MM.1S (cell line): ENCODE measurements around the gene MMP20.

Source experiments
- DNase-seq: peaks from one replicate; pipeline ENCODE4 v3.0.0-alpha.2; 2015
- H2AFZ ChIP-seq: fragments of 300-600 bp; sonication (generic); 2 replicates; pipeline ENCODE4 v1.6.0; 2016; ENCODE audit warnings: antibody characterized with exemption, low read length
- H3F3A ChIP-seq: fragments of 300-600 bp; sonication (generic); 2 replicates; pipeline ENCODE4 v1.6.1; 2016; ENCODE audit warnings: mild to moderate bottlenecking, antibody characterized with exemption, low read length, moderate library complexity, mixed read lengths; ENCODE audit not compliant: insufficient read depth
- H3K27ac ChIP-seq: fragments of 300-600 bp; sonication (generic); 2 replicates; pipeline ENCODE4 v1.5.1; 2016; ENCODE audit warnings: mild to moderate bottlenecking, low read length
- H3K27me3 ChIP-seq: fragments of 300-600 bp; sonication (generic); replicated peaks from 2 replicates; pipeline ENCODE4 v1.6.0; 2016; ENCODE audit warnings: low read length; ENCODE audit not compliant: insufficient read depth
- H3K36me3 ChIP-seq: fragments of 300-600 bp; sonication (generic); replicated peaks from 2 replicates; pipeline ENCODE4 v1.6.1; 2016; ENCODE audit warnings: mild to moderate bottlenecking, low read length, mixed read lengths; ENCODE audit not compliant: insufficient read depth
- H3K4me1 ChIP-seq: fragments of 300-600 bp; sonication (generic); 2 replicates; pipeline ENCODE4 v1.6.1; 2016; ENCODE audit warnings: low read length, mixed read lengths
- H3K4me2 ChIP-seq: fragments of 300-600 bp; sonication (generic); 2 replicates; pipeline ENCODE4 v1.6.0; 2016; ENCODE audit warnings: low read depth, low read length
- H3K4me3 ChIP-seq: fragments of 300-600 bp; sonication (generic); 2 replicates; pipeline ENCODE4 v1.5.1; 2016; ENCODE audit warnings: low read length, mixed read lengths
- H3K79me2 ChIP-seq: fragments of 300-600 bp; sonication (generic); 2 replicates; pipeline ENCODE4 v1.6.1; 2016; ENCODE audit warnings: mixed run types, low read length, mixed read lengths
- H3K9ac ChIP-seq: fragments of 300-600 bp; sonication (generic); 2 replicates; pipeline ENCODE4 v1.6.1; 2016; ENCODE audit warnings: low read length, mixed read lengths
- H3K9me2 ChIP-seq: fragments of 300-600 bp; sonication (generic); replicated peaks from 2 replicates; pipeline ENCODE4 v1.6.1; 2016; ENCODE audit warnings: mild to moderate bottlenecking, low read length, mixed read lengths; ENCODE audit not compliant: insufficient read depth
- H3K9me3 ChIP-seq: fragments of 300-600 bp; sonication (generic); replicated peaks from 2 replicates; pipeline ENCODE4 v1.6.1; 2016; ENCODE audit warnings: mild to moderate bottlenecking, low read length, mixed read lengths; ENCODE audit not compliant: insufficient read depth
- H4K20me1 ChIP-seq: fragments of 300-600 bp; sonication (generic); 2 replicates; pipeline ENCODE4 v1.6.1; 2016; ENCODE audit warnings: mild to moderate bottlenecking, low read length, moderate library complexity, mixed read lengths; ENCODE audit not compliant: insufficient read depth
- CTCF ChIP-seq: fragments of 300-600 bp; sonication (generic); IDR thresholded peaks from 2 replicates; pipeline ENCODE4 v1.5.1; 2016; ENCODE audit warnings: antibody characterized with exemption, low read length, mixed read lengths
- EZH2 ChIP-seq: fragments of 300-600 bp; sonication (generic); optimal IDR thresholded peaks from 2 replicates; pipeline ENCODE3; 2017; ENCODE audit warnings: low read depth, mild to moderate bottlenecking, antibody characterized with exemption, low read length, mixed read lengths
- EZH2phosphoT487 ChIP-seq: fragments of 300-600 bp; sonication (generic); IDR thresholded peaks from 2 replicates; pipeline ENCODE4 v1.6.1; 2018; ENCODE audit warnings: antibody characterized with exemption, low read length

The MMP20 gene

GRCh38 chr11:102564110-102564509 lies 61.0 kb downstream of the MMP20 start:
- Histone ChIP-seq H3K4me2 (no peak overlapping the region), H3K36me3 (no peaks in the 10 kb centered on the region), H3K4me3 (no peak overlapping the region), H3K27ac (no peak overlapping the region), H3F3A (peaks cover 13% of the 10 kb centered on the region), H2AFZ (no peak overlapping the region), H3K27me3 (peaks cover 65% of the 10 kb centered on the region), H3K4me1 (peaks cover 22% of the 10 kb centered on the region), H4K20me1 (no peaks in the 10 kb centered on the region; the same call in 1 of the 2 replicates), H3K79me2 (no peaks in the 10 kb centered on the region), H3K9me3 (no peaks in the 10 kb centered on the region), H3K9ac (no peak overlapping the region), H3K9me2 (no peaks in the 10 kb centered on the region)
- TF ChIP-seq EZH2phosphoT487: no peak
- no peak for TF ChIP-seq EZH2
- no peak for TF ChIP-seq CTCF
- peak; percentile 21 for DNase-seq

- H3K4me3 ChIP-seq: no peak overlapping the region
- no peak for TF ChIP-seq EZH2phosphoT487
- TF ChIP-seq EZH2: no peak
- no peak for TF ChIP-seq CTCF
- H2AFZ ChIP-seq: no peak overlapping the region
- no peak overlapping the region for H3K9ac ChIP-seq
- H3K27ac ChIP-seq: no peak overlapping the region
- H4K20me1 ChIP-seq: no peaks in the 10 kb centered on the region; the same call in 1 of the 2 replicates
- peaks cover 13% of the 10 kb centered on the region for H3F3A ChIP-seq
- H3K27me3 ChIP-seq: peaks cover 70% of the 10 kb centered on the region
- no peaks in the 10 kb centered on the region for H3K9me2 ChIP-seq
- H3K36me3 ChIP-seq: no peaks in the 10 kb centered on the region
- DNase-seq: no peak
- H3K9me3 ChIP-seq: no peaks in the 10 kb centered on the region
- no peaks in the 10 kb centered on the region for H3K79me2 ChIP-seq
- no peak overlapping the region for H3K4me2 ChIP-seq
- peaks cover 24% of the 10 kb centered on the region for H3K4me1 ChIP-seq
These were observed 63.5 kb downstream of the MMP20 start for GRCh38 chr11:102561636-102562035.

- no peaks in the 10 kb centered on the region for H3K9me2 ChIP-seq
- H3K4me2 ChIP-seq: peak overlapping the region; percentile 67
- H3K9ac ChIP-seq: no peak overlapping the region
- H3K4me3 ChIP-seq: no peak overlapping the region
- H3K27ac ChIP-seq: no peak overlapping the region
- H3K9me3 ChIP-seq: no peaks in the 10 kb centered on the region
- no peak overlapping the region for H2AFZ ChIP-seq
- peak; percentile 83 for DNase-seq
- peaks cover 13% of the 10 kb centered on the region for H3F3A ChIP-seq
- peaks cover 24% of the 10 kb centered on the region for H3K4me1 ChIP-seq
- H4K20me1 ChIP-seq: no peaks in the 10 kb centered on the region; the same call in 1 of the 2 replicates
- TF ChIP-seq EZH2phosphoT487: no peak
- no peaks in the 10 kb centered on the region for H3K36me3 ChIP-seq
- H3K79me2 ChIP-seq: no peaks in the 10 kb centered on the region
- peaks cover 62% of the 10 kb centered on the region for H3K27me3 ChIP-seq
These were observed 64.5 kb downstream of the MMP20 start for GRCh38 chr11:102560555-102561011.

GRCh38 chr11:102559839-102560238 lies 65.3 kb downstream of the MMP20 start:
- DNase-seq: peak; percentile 53
- H3K4me1 ChIP-seq: peaks cover 24% of the 10 kb centered on the region
- H3F3A ChIP-seq: peaks cover 13% of the 10 kb centered on the region
- peaks cover 55% of the 10 kb centered on the region for H3K27me3 ChIP-seq
- no peak for TF ChIP-seq EZH2
- TF ChIP-seq CTCF: no peak
- TF ChIP-seq EZH2phosphoT487: no peak
- H3K36me3 ChIP-seq: no peaks in the 10 kb centered on the region
- no peak overlapping the region for H3K9ac ChIP-seq
- H3K4me2 ChIP-seq: peak overlapping the region; percentile 67
- H3K9me2 ChIP-seq: no peaks in the 10 kb centered on the region
- no peak overlapping the region for H2AFZ ChIP-seq
- no peaks in the 10 kb centered on the region for H3K9me3 ChIP-seq
- H3K27ac ChIP-seq: no peak overlapping the region
- no peaks in the 10 kb centered on the region; the same call in 1 of the 2 replicates for H4K20me1 ChIP-seq
- H3K79me2 ChIP-seq: no peaks in the 10 kb centered on the region
- H3K4me3 ChIP-seq: peak overlapping the region; percentile 10; the same call in 1 of the 2 replicates
